Heart left ventricle (tissue), 16 donors: ENCODE measurements around the gene SCAMP4. TPM values are rescaled to one million over a fixed set of nuclear protein-coding genes. Genes with fewer than 3 reads are reported as not detected.

Experiments used
- ATAC-seq, 4 donors: fragments of 200-7000 bp; cut with Tn5 transposase; one replicate each; pipeline ENCODE4 v1.9.1; 2020 to 2022; ENCODE audit warnings: moderate library complexity in 4 of 4, mild to moderate bottlenecking in 3 of 4, moderate number of reproducible peaks in 1 of 4
- DNase-seq, 5 donors: peaks; one replicate each; pipeline ENCODE4 v3.0.0-alpha.2; 2020
- H3K27ac ChIP-seq, 12 donors: fragments of 200-600 bp; sonication (generic) in 4 of 12; one replicate each; pipeline versions ENCODE4 v1.5.0 to v1.8.0; 2016 to 2022; ENCODE audit warnings: mild to moderate bottlenecking in 2 of 12
- H3K27me3 ChIP-seq, 9 donors: fragments of 200-600 bp; sonication (generic) in 2 of 9; one replicate each; pipeline versions ENCODE4 v1.5.1 to v1.8.0; 2016 to 2022; ENCODE audit warnings: mild to moderate bottlenecking in 3 of 9
- H3K36me3 ChIP-seq, 9 donors: fragments of 200-600 bp; sonication (generic) in 2 of 9; one replicate each; pipeline versions ENCODE4 v1.5.0 to v1.8.0; 2018 to 2022; ENCODE audit warnings: mild to moderate bottlenecking in 2 of 9
- H3K4me1 ChIP-seq, 12 donors: fragments of 200-600 bp; sonication (generic) in 4 of 12; one replicate each; pipeline versions ENCODE4 v1.5.0 to v1.8.0; 2016 to 2022; ENCODE audit warnings: mild to moderate bottlenecking in 3 of 12
- H3K4me3 ChIP-seq, 12 donors: fragments of 200-600 bp; sonication (generic) in 4 of 12; one replicate each; pipeline versions ENCODE4 v1.5.0 to v1.8.0; 2017 to 2022; ENCODE audit warnings: mild to moderate bottlenecking in 9 of 12, moderate library complexity in 4 of 12
- H3K9me3 ChIP-seq, 12 donors: fragments of 200-600 bp; sonication (generic) in 4 of 12; one replicate each; pipeline versions ENCODE4 v1.5.0 to v1.8.0; 2016 to 2022; ENCODE audit warnings: mild to moderate bottlenecking in 1 of 12
- POLR2A ChIP-seq, 2 donors: fragments of 450-650 bp; IDR thresholded peaks; one replicate each; pipeline ENCODE4 v1.6.1; 2017; ENCODE audit warnings: antibody characterized with exemption in 2 of 2, mild to moderate bottlenecking in 2 of 2, moderate library complexity in 2 of 2
- WGBS, 4 donors: extraction: QIAGEN DNeasy Blood & Tissue Kit in 2 of 4; methylation state at CpG; one replicate each; pipeline versions ENCODE4 v1.1.5 to v1.1.7; 2013 to 2018; 5-methylcytosine and 5-hydroxymethylcytosine counted together
- intact Hi-C, 10 donors: fragments of 100-400 bp; cut with DNase I; formaldehyde crosslinking; loops; one replicate each; pipeline versions ENCODE4 v1.11.1 to v1.14.2; 2022
- polyA plus RNA-seq, 2 donors: library from polyadenylated mRNA; stranded (reverse); fragments of 200-250 nt; gene quantifications; one replicate each; pipeline ENCODE4 v1.2.3, GENCODE V29; 2013
- total RNA-seq, 9 donors: library from RNA; depleted of rRNA in 2 of 9; stranded (reverse); fragments of >200 nt in 2 of 9; fragmentation: NEBNext Ultra II Directional in 3 of 9; extraction: Animal tissue kit (Norgen Biotek cat#: 25700) in 3 of 9; gene quantifications; one replicate each; pipeline versions ENCODE4 v1.1.0 to v1.2.4, GENCODE V29; 2016 to 2023
- TF ChIP-seq, protein P1 (sequence below), 12 donors: fragments of 200-600 bp; sonication (generic) in 4 of 12; IDR thresholded peaks; one replicate each; pipeline versions ENCODE4 v1.5.0 to v1.8.0; 2018 to 2022; ENCODE audit warnings: antibody characterized with exemption in 12 of 12, mild to moderate bottlenecking in 5 of 12
- donor health status: ischemic (EF 13 %, LVEDD 7.1; RV severe dilation, severe dysfunction).
- donor health status: healthy with polysubstance abuse.
- donor health status: DM: no; HTN: yes; CAD: no.
- donor health status: DM: no; HTN: no; CAD: no.
- donor health status: ischemic (EF 25% LVEDD 6.9; RV normal size, moderate dysfunction).
- donor health status: ischemic (EF 25% LVEDD 5.7; RV mildly dilated, moderate dysfunction).
- donor health status: healthy.
- donor health status: DM: yes; HTN: yes; CAD: no.
- donor health status: ischemic (EF 35%, LVEDD 5.7; RV mildly dilated, moderate dysfunction).
- donor health status: nonischemic (EF 11% LVEDD 7.7; RV severe dilation, severe dysfunction).
- donor health status: DM: yes; HTN: yes; CAD: no.
- donor health status: PGD.
- donor health status: ischemic (EF 29% LVEDD 5.4; RV normal size, mild dysfunction).
- donor health status: nonischemic (EF 23%, LVEDD 6.1; RV moderate dilation, normal function).

SCAMP4 gene
- total and polyA plus RNA-seq, 11 donors: 13.5 to 38.8 (median 19.1) TPM

DNA sequence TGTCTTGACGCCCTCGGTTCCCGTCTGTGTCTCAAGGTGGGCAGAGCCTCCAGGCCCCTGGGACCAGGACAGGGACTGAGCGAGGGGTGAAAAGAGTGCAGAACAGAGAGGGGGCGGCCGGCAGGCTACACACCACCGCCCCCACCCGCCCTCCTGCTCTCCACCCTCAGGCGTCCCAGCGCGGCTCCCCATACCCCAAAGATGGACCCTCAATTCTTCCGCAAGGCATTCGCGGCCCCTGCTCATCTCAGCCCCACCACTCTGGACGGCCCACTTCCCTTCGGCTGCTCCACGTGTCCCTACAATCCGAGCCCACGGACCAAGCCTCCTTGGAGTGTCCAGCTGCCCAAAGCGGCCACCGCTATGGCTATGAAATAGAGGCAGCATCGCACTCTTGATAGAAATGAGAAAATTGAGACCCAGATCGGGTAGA lies 43.6 kb upstream of the SCAMP4 start:
- TF ChIP-seq POLR2A (IDR thresholded peaks at IDR 0.05): no peak
- TF ChIP-seq, protein P1, sequence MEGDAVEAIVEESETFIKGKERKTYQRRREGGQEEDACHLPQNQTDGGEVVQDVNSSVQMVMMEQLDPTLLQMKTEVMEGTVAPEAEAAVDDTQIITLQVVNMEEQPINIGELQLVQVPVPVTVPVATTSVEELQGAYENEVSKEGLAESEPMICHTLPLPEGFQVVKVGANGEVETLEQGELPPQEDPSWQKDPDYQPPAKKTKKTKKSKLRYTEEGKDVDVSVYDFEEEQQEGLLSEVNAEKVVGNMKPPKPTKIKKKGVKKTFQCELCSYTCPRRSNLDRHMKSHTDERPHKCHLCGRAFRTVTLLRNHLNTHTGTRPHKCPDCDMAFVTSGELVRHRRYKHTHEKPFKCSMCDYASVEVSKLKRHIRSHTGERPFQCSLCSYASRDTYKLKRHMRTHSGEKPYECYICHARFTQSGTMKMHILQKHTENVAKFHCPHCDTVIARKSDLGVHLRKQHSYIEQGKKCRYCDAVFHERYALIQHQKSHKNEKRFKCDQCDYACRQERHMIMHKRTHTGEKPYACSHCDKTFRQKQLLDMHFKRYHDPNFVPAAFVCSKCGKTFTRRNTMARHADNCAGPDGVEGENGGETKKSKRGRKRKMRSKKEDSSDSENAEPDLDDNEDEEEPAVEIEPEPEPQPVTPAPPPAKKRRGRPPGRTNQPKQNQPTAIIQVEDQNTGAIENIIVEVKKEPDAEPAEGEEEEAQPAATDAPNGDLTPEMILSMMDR (IDR thresholded peaks at IDR 0.05): no peak
- no peaks in the 10 kb centered on the region for H3K9me3 ChIP-seq
- H3K4me3 ChIP-seq: peak overlapping the region; percentile 50 to 99 (median 70)
- peaks cover 2 to 73% (median 50%) of the 10 kb centered on the region in 12 donors for H3K4me1 ChIP-seq
- ATAC-seq: no peak
- H3K36me3 ChIP-seq: no peaks in the 10 kb centered on the region
- 55 to 62% (median 56%) methylated on average over 22 to 23 of the region's 23 CpGs for WGBS, 4 donors
- peak overlapping the region in 9 of 12 donors; percentile 38 to 89 (median 68) for H3K27ac ChIP-seq
- intact Hi-C loops: loop anchor here in 1 of 10 donors (10.0 kb wide), 1 partner anchor 203 kb away; no protein-coding TSS in a partner anchor
- H3K27me3 ChIP-seq: no peaks in the 10 kb centered on the region
- DNase-seq: peak in 2 of 5 donors; percentile 31 to 42

DNA sequence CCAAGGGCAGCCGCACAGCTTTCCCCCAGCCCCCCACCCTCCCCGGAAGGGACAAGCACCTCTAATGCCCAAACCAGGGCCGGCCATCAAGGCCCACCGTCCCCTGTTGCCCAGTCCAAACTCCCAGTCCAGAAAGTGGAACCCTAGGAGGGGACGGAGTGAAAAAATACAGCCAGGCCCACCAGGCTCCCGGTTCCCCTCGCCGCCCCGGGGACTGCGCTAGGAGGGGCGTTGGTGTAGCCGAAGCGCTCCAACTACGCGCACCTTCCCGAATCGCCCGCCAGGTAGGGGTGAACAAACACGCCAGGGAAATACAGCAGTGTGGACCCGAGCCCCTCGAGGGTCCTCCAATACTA lies 43.2 kb upstream of the SCAMP4 start:
- 20 to 36% (median 26%) methylated on average over 11 to 21 of the region's 21 CpGs for WGBS, 4 donors
- peaks cover 2 to 69% (median 46%) of the 10 kb centered on the region in 12 donors for H3K4me1 ChIP-seq
- intact Hi-C loops: loop anchor here in 1 of 10 donors (10.0 kb wide), 1 partner anchor 203 kb away; no protein-coding TSS in a partner anchor

DNA sequence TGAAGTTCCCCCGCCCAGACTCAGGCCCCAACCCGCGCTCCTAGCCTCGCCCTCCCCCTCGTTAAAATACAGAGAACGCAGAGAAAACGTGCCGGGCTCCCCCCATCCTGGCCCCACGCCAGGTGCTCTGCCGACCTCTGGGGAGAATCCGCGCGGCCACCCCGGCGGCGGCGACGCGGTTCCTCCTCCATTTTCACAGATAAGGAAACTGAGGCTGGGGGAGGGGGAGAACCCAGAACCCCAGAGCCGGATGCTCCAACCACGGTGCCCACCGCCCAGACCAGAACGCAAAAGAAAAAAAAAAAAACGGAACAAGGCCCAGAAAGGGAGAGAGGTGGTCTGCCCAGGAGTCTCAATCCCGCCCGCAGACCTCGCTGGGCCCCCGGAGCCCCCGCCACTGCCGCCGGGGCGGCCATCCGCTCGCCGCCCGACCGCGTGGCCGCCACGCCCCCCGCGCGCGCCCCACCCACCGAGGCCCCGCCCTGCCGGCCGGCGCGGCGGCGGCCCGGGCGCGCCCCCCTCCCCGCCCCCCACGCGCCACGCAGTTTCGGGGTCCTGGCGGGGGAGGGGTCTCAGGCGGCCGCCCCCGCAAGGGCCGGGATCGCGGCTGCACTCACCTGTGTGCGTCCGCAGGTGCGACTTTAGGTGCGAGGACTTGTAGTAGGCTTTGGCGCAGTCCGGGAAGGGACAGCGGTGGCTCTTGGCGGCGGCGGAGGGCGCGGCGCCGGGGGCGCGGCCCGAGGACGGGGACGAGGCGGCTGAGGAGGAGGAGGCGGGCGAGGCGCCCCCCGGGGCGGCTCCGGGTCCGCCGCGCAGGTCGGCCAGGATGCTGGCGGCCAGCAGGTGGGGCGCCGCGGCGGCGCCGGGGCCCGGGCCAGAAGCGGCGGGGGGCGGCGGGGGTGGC lies 42.5 kb upstream of the SCAMP4 start:
- Histone ChIP-seq H3K9me3 (no peaks in the 10 kb centered on the region), H3K4me3 (peak overlapping the region; percentile 50 to 99 (median 70)), H3K36me3 (no peaks in the 10 kb centered on the region), H3K4me1 (peaks cover under 1 to 62% (median 40%) of the 10 kb centered on the region in 12 donors), H3K27ac (peak overlapping the region in 11 of 12 donors; percentile 57 to 89 (median 79)), H3K27me3 (no peaks in the 10 kb centered on the region)
- ATAC-seq (no peak), DNase-seq (peak in 4 of 5 donors; percentile 42 to 74 (median 57))
- intact Hi-C loops: loop anchor here in 1 of 10 donors (10.0 kb wide), 1 partner anchor 202 kb away; no protein-coding TSS in a partner anchor
- TF ChIP-seq POLR2A (IDR thresholded peaks at IDR 0.05): no peak
- TF ChIP-seq, protein P1 (IDR thresholded peaks at IDR 0.05): no peak
- WGBS, 4 donors: 0 to 9% (median 2%) methylated on average over 24 to 109 of the region's 109 CpGs

More for the DNA sequence above, 43.2 kb upstream of the SCAMP4 start:
- no peak for ATAC-seq
- DNase-seq: no peak
- Histone ChIP-seq H3K27ac (peak overlapping the region in 10 of 12 donors; percentile 38 to 89 (median 68)), H3K4me3 (peak overlapping the region; percentile 50 to 99 (median 70)), H3K36me3 (no peaks in the 10 kb centered on the region), H3K9me3 (no peaks in the 10 kb centered on the region), H3K27me3 (no peaks in the 10 kb centered on the region)
- TF ChIP-seq, protein P1 (IDR thresholded peaks at IDR 0.05): no peak
- TF ChIP-seq POLR2A (IDR thresholded peaks at IDR 0.05): no peak

DNA sequence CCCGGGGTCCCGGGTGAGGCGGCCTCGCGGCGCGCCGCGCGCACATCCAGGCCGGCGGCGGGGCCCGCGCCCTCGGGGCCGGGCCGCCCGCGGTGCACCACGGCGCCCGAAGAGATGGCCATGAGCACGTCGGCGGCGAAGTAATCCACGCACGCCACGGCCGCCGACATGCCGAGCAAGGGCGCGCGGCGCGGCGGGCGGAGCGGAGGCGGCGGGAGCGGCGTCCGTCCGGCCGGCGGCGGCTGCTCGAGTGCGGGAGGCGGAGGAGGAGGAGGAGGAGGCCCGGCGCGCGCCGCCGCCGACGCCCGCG lies 41.9 kb upstream of the SCAMP4 start, which contains the start of gene KLF16:
Gene KLF16 (minus strand): TSS at position 252 of the 310 bp plus-strand sequence. CDS start 82 bp downstream, at position 170.
- ATAC-seq (no peak), DNase-seq (no peak)
- Histone ChIP-seq H3K4me1 (peaks cover 0 to 56% (median 36%) of the 10 kb centered on the region in 12 donors), H3K27me3 (no peaks in the 10 kb centered on the region), H3K27ac (peak within 1 kb of the TSS; percentile 66 to 98 (median 90)), H3K9me3 (no peaks in the 10 kb centered on the region), H3K4me3 (peak within 1 kb of the TSS; percentile 59 to 99 (median 82)), H3K36me3 (no peaks in the 10 kb centered on the region)
- 0 to 1% (median 1%) methylated on average over 20 to 60 of the region's 63 CpGs for WGBS, 4 donors
- TF ChIP-seq, protein P1 (IDR thresholded peaks at IDR 0.05): no peak
- no peak for TF ChIP-seq POLR2A (IDR thresholded peaks at IDR 0.05)
- intact Hi-C loops: loop anchor here in 1 of 10 donors (10.0 kb wide), 1 partner anchor 202 kb away; no protein-coding TSS in a partner anchor
